HCT116 (cell line): ENCODE results near the gene TSHZ1. TPM values are rescaled to one million over a fixed set of nuclear protein-coding genes. Genes with fewer than 3 reads are reported as not detected.

Source experiments
- ATAC-seq: fragments of 200-7000 bp; cut with Tn5 transposase; 2 replicates; pipeline ENCODE4 v1.9.1; 2020; ENCODE audit warnings: mild to moderate bottlenecking, moderate library complexity
- BruUV-seq: library from RNA; stranded (reverse); fragments of 400-500 nt; replicated peaks from 2 replicates; lab custom pipeline; 2021; lab: Mats Ljungman, UMichigan
- CTCF ChIA-PET: fragments of 300-600 bp; sonication (Branson Sonifier 250); formaldehyde crosslinking; loops from one replicate; lab custom pipeline; 2021; ENCODE audit warnings: antibody characterized with exemption; lab: Charles Lee
- POLR2A ChIA-PET: fragments of 300-600, 350-600 bp; sonication (Branson Sonifier 250); formaldehyde crosslinking; loops from one replicate; lab custom pipeline; 2021; ENCODE audit warnings: antibody characterized with exemption; lab: Charles Lee
- RAD21 ChIA-PET, 2 experiments: fragments of 300-600 bp; sonication (Branson Sonifier 250); formaldehyde crosslinking; loops; one replicate each; lab custom pipeline; 2023; ENCODE audit warnings: low total read pairs in 2 of 2; ENCODE audit not compliant: uncharacterized antibody in 2 of 2, unreplicated experiment in 2 of 2, low non-redundant PET in 1 of 2; lab: Charles Lee
- DNase-seq: peaks from one replicate; pipeline ENCODE4 v3.0.0-alpha.2; 2010; ENCODE audit warnings: low read depth, low spot score
- H2AFZ ChIP-seq: fragments of 200-600 bp; shearing (Covaris generic), sonication (generic); 2 replicates; pipeline ENCODE4 v1.6.1; 2017; ENCODE audit warnings: low read depth, mixed run types, mixed read lengths, antibody characterized with exemption, low read length; ENCODE audit not compliant: poor library complexity, severe bottlenecking
- H3K27ac ChIP-seq: 2 replicates; pipeline ENCODE4 v1.5.1; 2012; ENCODE audit warnings: low read depth, low read length
- H3K27me3 ChIP-seq: fragments of 200-600 bp; sonication (generic); 2 replicates; pipeline ENCODE4 v1.6.1; 2016; ENCODE audit warnings: mixed run types, low read length, mixed read lengths; ENCODE audit not compliant: insufficient read depth
- H3K36me3 ChIP-seq, 2 experiments: fragments of 200-500 bp in 1 of 2; fragments of 200-600 bp in 1 of 2; sonication (Bioruptor generic) in 1 of 2; sonication (generic) in 1 of 2; 2 replicates each; pipeline versions ENCODE4 v1.5.1 to v1.6.1; 2014 to 2016; ENCODE audit warnings: low read length in 2 of 2, inconsistent platforms in 1 of 2, mixed read lengths in 1 of 2, mixed run types in 1 of 2; ENCODE audit not compliant: insufficient read depth in 2 of 2, control insufficient read depth in 1 of 2
- H3K4me1 ChIP-seq, 2 experiments: fragments of 200-600 bp in 1 of 2; sonication (generic) in 1 of 2; 2 replicates each; pipeline versions ENCODE4 v1.5.1 to v1.6.1; 2012 to 2017; ENCODE audit warnings: low read length in 2 of 2, inconsistent platforms in 1 of 2, mild to moderate bottlenecking in 1 of 2, mixed read lengths in 1 of 2, mixed run types in 1 of 2, moderate library complexity in 1 of 2; ENCODE audit not compliant: insufficient read depth in 2 of 2, control insufficient read depth in 1 of 2
- H3K4me2 ChIP-seq: fragments of 200-600 bp; sonication (generic); 2 replicates; pipeline ENCODE4 v1.6.1; 2017; ENCODE audit warnings: mixed run types, low read length, mixed read lengths
- H3K4me3 ChIP-seq, 2 experiments: fragments of 200-600 bp in 1 of 2; sonication (generic) in 1 of 2; replicated peaks in 1 of 2; 2 replicates each; pipeline ENCODE4 v1.5.1; 2011 to 2016; ENCODE audit warnings: low read length in 2 of 2, control low read depth in 1 of 2, low read depth in 1 of 2, mild to moderate bottlenecking in 1 of 2, mixed read lengths in 1 of 2, mixed run types in 1 of 2
- H3K79me2 ChIP-seq: fragments of 200-600 bp; sonication (generic); 2 replicates; pipeline ENCODE4 v1.6.1; 2017; ENCODE audit warnings: mild to moderate bottlenecking, mixed run types, low read length, moderate library complexity, mixed read lengths; ENCODE audit not compliant: insufficient read depth
- H3K9ac ChIP-seq: fragments of 200-600 bp; sonication (generic); 2 replicates; pipeline ENCODE4 v1.6.1; 2016; ENCODE audit warnings: low read length, mixed read lengths
- H3K9me2 ChIP-seq: fragments of 200-600 bp; sonication (generic), shearing (Covaris generic); 2 replicates; pipeline ENCODE4 v1.6.1; 2017; ENCODE audit warnings: mixed run types, mild to moderate bottlenecking, moderate library complexity; ENCODE audit not compliant: insufficient read depth
- H3K9me3 ChIP-seq, 2 experiments: fragments of 200-500 bp in 1 of 2; fragments of 200-600 bp in 1 of 2; sonication (Bioruptor generic) in 1 of 2; sonication (generic) in 1 of 2; 2 replicates each; pipeline ENCODE4 v1.6.1; 2014 to 2017; ENCODE audit warnings: low read length in 2 of 2, mixed read lengths in 2 of 2, inconsistent platforms in 1 of 2, low read depth in 1 of 2, mild to moderate bottlenecking in 1 of 2, mixed run types in 1 of 2, moderate library complexity in 1 of 2; ENCODE audit not compliant: control insufficient read depth in 1 of 2, insufficient read depth in 1 of 2
- H4K20me1 ChIP-seq: fragments of 200-600 bp; sonication (generic), shearing (Covaris generic); 2 replicates; pipeline ENCODE4 v1.6.1; 2017; ENCODE audit warnings: mixed run types, mild to moderate bottlenecking, moderate library complexity; ENCODE audit not compliant: insufficient read depth
- EGR1 ChIP-seq: IDR thresholded peaks from 2 replicates; pipeline ENCODE4 v1.6.1; 2012; ENCODE audit warnings: low read depth
- FOSL1 ChIP-seq: IDR thresholded peaks from 2 replicates; pipeline ENCODE4 v1.6.1; 2012; ENCODE audit warnings: low read depth
- POLR2A ChIP-seq: IDR thresholded peaks from 2 replicates; pipeline ENCODE4 v1.7.0; 2011; ENCODE audit warnings: borderline replicate concordance; ENCODE audit not compliant: insufficient read depth, insufficient read length; ENCODE audit errors: extremely low read depth
- SIN3A ChIP-seq: IDR thresholded peaks from 2 replicates; pipeline ENCODE4 v1.6.1; 2012; ENCODE audit warnings: low read depth
- SRF ChIP-seq: IDR thresholded peaks from 2 replicates; pipeline ENCODE4 v1.6.1; 2012; ENCODE audit warnings: low read depth
- TCF7L2 ChIP-seq: IDR thresholded peaks from 2 replicates; pipeline ENCODE4 v1.7.0; 2011; ENCODE audit warnings: borderline replicate concordance, inconsistent platforms; ENCODE audit not compliant: insufficient read depth, insufficient read length; ENCODE audit errors: extremely low read depth
- YY1 ChIP-seq: IDR thresholded peaks from 2 replicates; pipeline ENCODE4 v1.6.1; 2011; ENCODE audit warnings: low read length, low read depth, moderate library complexity, mild to moderate bottlenecking; ENCODE audit not compliant: insufficient replicate concordance; ENCODE audit errors: extremely low read depth
- ZFX ChIP-seq: fragments of 450-650 bp; IDR thresholded peaks from 2 replicates; pipeline ENCODE4 v1.6.1; 2017
- intact Hi-C: fragments of 100-400 bp; cut with micrococcal nuclease; formaldehyde crosslinking; loops from 2 replicates; pipeline ENCODE4 v1.10.0; 2022
- total RNA-seq: library from RNA; stranded (reverse); gene quantifications from one replicate; pipeline ENCODE4 v1.2.1, GENCODE V29; 2021; ENCODE audit not compliant: unreplicated experiment

The TSHZ1 gene
- total RNA-seq, 1 experiment from 2014 or later: 5.7 TPM

- TF ChIP-seq TCF7L2 (no peak), EGR1 (no peak), SRF (no peak), FOSL1 (no peak)
Measured at GRCh38 chr18:75214766-75215510, 4.3 kb downstream of the TSHZ1 start (continued).

GRCh38 chr18:75215663-75216062 lies 5.1 kb downstream of the TSHZ1 start:
- DNase-seq (no peak), ATAC-seq (no peak)
- no peak overlapping the region for H3K27ac ChIP-seq
- ChIA-PET POLR2A (no interaction called here), RAD21 (no interaction called here), CTCF (no interaction called here)
- intact Hi-C loops: no loop called here
- H3K9me2 ChIP-seq: no peaks in the 10 kb centered on the region
- no peaks in the 10 kb centered on the region for H3K36me3 ChIP-seq
- no peak for TF ChIP-seq TCF7L2
- TF ChIP-seq SIN3A: no peak
- no peak for TF ChIP-seq POLR2A
- no peak for TF ChIP-seq YY1
- TF ChIP-seq ZFX: no peak
- H4K20me1 ChIP-seq: no peaks in the 10 kb centered on the region
- H3K4me1 ChIP-seq: peaks cover 10 to 21% of the 10 kb centered on the region in 2 experiments; a peak in 3 of 4 replicates
- no peak overlapping the region for H3K4me2 ChIP-seq
- no peaks in the 10 kb centered on the region for H3K79me2 ChIP-seq
- BruUV-seq: no TSS peak
- H3K4me3 ChIP-seq: no peak overlapping the region
- no peaks in the 10 kb centered on the region for H3K9me3 ChIP-seq
- H3K9ac ChIP-seq: no peak overlapping the region
- H2AFZ ChIP-seq: no peak overlapping the region
- H3K27me3 ChIP-seq: no peaks in the 10 kb centered on the region
